T-helper 2 cell (primary cell): ENCODE results near the gene ADAMTS15.

Source experiments
- DNase-seq, 5 experiments: peaks; one replicate each; pipeline versions ENCODE4 v3.0.0 to v3.0.0-alpha.2; 2012 to 2022

ADAMTS15 gene

GRCh38 chr11:130420478-130421198, 27.8 kb upstream of the ADAMTS15 start:
- no peak for DNase-seq

- DNase-seq, result no peak
Observed at GRCh38 chr11:130421199-130421585, 27.3 kb upstream of the ADAMTS15 start.

- no peak for DNase-seq
Observed at GRCh38 chr11:130421697-130422096, 26.7 kb upstream of the ADAMTS15 start.

- no peak for DNase-seq
Observed at GRCh38 chr11:130422251-130422995, 26.0 kb upstream of the ADAMTS15 start.

- DNase-seq, result no peak
Observed at GRCh38 chr11:130423541-130424142, 24.8 kb upstream of the ADAMTS15 start.

- no peak for DNase-seq
Observed at GRCh38 chr11:130424613-130425140, 23.8 kb upstream of the ADAMTS15 start.

- DNase-seq, result no peak
Observed at GRCh38 chr11:130425156-130425555, 23.3 kb upstream of the ADAMTS15 start.

- no peak for DNase-seq
Observed at GRCh38 chr11:130426223-130426836, 22.1 kb upstream of the ADAMTS15 start.

- DNase-seq, result no peak
Observed at GRCh38 chr11:130426837-130427341, 21.6 kb upstream of the ADAMTS15 start.

- no peak for DNase-seq
Observed at GRCh38 chr11:130427581-130428315, 20.7 kb upstream of the ADAMTS15 start.

GRCh38 chr11:130428316-130429119, 19.9 kb upstream of the ADAMTS15 start, which contains the start of gene ADAMTS8:
ADAMTS8 (minus strand) TSS chr11:130428609; CDS start chr11:130428286, 323 bp downstream.
- no peak for DNase-seq

- DNase-seq, result no peak
Observed at GRCh38 chr11:130429120-130429681, 19.2 kb upstream of the ADAMTS15 start.

- no peak for DNase-seq
Observed at GRCh38 chr11:130429983-130430382, 18.5 kb upstream of the ADAMTS15 start.

- peak in 4 of 5 experiments; percentile 43 to 54 (median 50) for DNase-seq
Observed at GRCh38 chr11:130431331-130431773, 17.1 kb upstream of the ADAMTS15 start.

GRCh38 chr11:130431801-130432200, 16.6 kb upstream of the ADAMTS15 start:
- DNase-seq, result no peak

GRCh38 chr11:130433357-130433756, 15.1 kb upstream of the ADAMTS15 start:
- no peak for DNase-seq

- peak in 4 of 5 experiments; percentile 32 to 79 (median 46) for DNase-seq
Observed at GRCh38 chr11:130434521-130435223, 13.8 kb upstream of the ADAMTS15 start.

- no peak for DNase-seq
Observed at GRCh38 chr11:130435671-130436070, 12.8 kb upstream of the ADAMTS15 start.

- DNase-seq, result no peak
Observed at GRCh38 chr11:130436171-130436570, 12.3 kb upstream of the ADAMTS15 start.

- DNase-seq, result no peak
Observed at GRCh38 chr11:130437848-130438247, 10.6 kb upstream of the ADAMTS15 start.
